ENCODE results near the gene SEMA3B.

DNA sequence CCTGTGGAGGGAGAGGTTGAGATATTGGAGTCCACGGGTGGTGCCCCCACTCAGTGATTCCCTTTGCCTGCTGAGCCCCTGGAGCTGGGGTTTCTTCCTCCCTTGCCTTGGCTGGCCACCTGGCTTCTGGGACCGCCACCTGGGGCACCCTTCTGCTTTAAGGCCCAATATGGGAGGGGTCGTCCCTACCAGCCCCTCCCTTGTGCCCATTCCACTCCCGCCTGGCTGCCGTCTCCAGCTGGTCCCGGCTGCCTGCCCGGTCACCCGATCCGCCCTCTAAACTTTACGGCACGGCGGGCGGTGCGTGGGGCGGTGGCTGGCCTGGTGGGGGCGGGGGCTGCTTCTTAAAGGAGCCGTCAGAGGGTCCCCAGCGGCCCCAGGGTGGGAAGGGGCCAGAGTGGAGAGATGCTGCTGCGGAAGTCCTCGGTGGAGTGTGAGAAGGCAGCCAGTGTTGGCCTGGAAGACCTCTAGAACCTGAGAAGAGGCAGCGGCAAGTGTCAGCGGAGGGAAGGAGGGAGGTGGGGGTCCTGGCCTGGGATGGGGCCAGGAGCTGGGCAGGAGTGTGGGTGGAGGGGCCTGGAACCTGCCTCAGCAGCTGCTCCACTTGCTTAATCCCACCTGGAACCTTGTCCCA, 1.6 kb upstream of the SEMA3B start:
- TF ChIP-seq, protein P1, sequence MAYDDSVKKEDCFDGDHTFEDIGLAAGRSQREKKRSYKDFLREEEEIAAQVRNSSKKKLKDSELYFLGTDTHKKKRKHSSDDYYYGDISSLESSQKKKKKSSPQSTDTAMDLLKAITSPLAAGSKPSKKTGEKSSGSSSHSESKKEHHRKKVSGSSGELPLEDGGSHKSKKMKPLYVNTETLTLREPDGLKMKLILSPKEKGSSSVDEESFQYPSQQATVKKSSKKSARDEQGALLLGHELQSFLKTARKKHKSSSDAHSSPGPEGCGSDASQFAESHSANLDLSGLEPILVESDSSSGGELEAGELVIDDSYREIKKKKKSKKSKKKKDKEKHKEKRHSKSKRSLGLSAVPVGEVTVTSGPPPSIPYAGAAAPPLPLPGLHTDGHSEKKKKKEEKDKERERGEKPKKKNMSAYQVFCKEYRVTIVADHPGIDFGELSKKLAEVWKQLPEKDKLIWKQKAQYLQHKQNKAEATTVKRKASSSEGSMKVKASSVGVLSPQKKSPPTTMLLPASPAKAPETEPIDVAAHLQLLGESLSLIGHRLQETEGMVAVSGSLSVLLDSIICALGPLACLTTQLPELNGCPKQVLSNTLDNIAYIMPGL (CRISPR knock-in tag; IDR thresholded peaks at IDR 0.05): no peak
- no peak for TF ChIP-seq SIN3A (IDR thresholded peaks at IDR 0.05; ENCODE audit: borderline replicate concordance in 2 of 2, control insufficient read depth in 1 of 2, low read depth in 2 of 2, low read length in 2 of 2)
- TF ChIP-seq ELF1 (tag; IDR thresholded peaks at IDR 0.05): no peak
- TF ChIP-seq MYBL2 (IDR thresholded peaks at IDR 0.05; ENCODE audit: low read depth): no peak
- TF ChIP-seq MYBL2 (CRISPR knock-in tag; IDR thresholded peaks at IDR 0.05; ENCODE audit: borderline replicate concordance): no peak
